B cell (primary cell): ENCODE measurements around the gene OR2F1.

Experiments
- CTCF ChIP-seq: fragments of 200-600 bp; IDR thresholded peaks from one replicate; pipeline ENCODE4 v1.8.0; 2022; ENCODE audit warnings: antibody characterized with exemption, mild to moderate bottlenecking
- EZH2 ChIP-seq: IDR thresholded peaks from 2 replicates; pipeline ENCODE4 v1.6.1; 2012; ENCODE audit warnings: borderline replicate concordance, low read depth, mild to moderate bottlenecking, moderate library complexity, low read length; ENCODE audit not compliant: insufficient read depth, poor library complexity, severe bottlenecking

DNA sequence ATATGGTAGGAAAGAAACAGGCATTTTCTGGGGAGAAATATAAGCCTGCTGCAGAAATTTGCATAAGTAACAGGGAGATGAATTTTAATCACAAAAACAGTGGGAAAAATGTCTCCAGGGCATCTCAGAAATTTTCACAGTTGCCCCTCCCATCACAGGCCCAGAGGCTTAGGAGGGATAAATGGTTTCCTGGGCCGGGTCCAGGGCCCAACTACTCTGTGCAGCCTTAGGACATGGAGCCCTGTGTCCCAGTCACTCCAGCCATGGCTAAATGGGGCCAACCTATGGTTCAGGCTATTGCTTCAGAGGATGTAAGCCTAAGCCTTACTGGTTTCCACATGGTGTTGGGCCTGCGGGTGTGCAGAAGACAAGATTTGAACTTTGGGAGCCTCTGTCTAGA, 54.7 kb downstream of the OR2F1 start:
- TF ChIP-seq CTCF (no peak), EZH2 (no peak)
